SHP77 (cell line): ENCODE data around the gene EPHA5.

Source experiments
- DNase-seq, 2 experiments: peaks; one replicate each; lab custom pipeline; 2025; lab: John Stamatoyannopoulos, UW

The EPHA5 gene

DNA sequence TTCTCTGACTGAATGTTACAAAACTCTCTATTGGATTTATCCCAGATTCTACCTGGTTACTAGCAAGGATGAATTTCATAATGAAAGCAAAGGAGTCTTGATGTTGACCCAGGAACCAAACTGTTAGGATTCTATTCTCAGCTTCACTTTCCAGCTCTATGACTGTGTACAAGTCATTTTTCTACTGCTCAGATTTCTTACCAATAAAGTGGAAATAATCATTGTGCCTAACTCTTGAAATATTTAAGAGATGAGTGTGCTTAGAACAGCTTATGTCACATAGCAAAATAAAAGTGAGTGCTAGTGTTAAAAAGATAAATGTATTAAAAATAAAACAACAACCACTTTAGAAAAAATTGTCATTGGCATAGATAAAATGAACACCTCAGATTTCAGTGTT is 45.6 kb downstream of the EPHA5 start:
- no peak for DNase-seq

GRCh38 chr4:65623506-65623905 is 46.8 kb downstream of the EPHA5 start:
- DNase-seq: no peak

DNA sequence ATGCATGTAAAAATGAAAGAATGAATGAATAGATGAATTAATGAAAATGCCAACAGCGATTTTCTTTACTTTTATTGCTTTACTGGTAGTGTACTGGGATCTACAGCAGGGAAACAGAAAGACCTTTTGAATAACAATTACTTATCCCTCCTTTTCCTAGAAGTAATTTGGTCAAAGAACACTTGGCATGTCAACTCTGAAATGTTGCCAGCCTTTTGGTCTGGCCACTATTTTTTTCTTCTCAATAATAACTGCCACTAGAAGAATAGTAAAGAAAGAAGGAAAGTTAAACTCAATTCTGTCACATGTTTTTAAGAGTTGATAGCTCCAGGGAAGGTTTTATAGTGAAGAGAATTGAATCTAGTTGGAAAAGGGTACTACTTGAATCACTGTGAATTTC is 52.9 kb downstream of the EPHA5 start:
- DNase-seq: no peak

DNA sequence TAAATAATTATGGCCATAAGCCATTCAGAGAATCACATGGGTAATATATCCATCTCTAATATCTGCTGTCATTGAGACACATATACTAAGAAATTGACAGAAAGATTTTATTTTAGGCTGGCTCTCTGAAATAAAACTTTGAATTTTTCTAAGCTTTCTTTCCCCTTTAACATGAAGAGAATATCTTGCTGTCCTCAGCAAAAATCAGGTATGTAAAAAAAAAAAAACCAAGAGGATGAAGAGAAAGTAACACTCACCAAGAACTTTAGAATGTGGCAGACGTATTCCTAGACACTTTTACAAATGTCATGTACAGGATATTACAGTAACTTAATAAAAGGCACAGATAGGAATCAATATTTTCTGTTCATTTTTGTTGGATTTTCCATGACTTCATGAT is 65.8 kb downstream of the EPHA5 start:
- no peak for DNase-seq

DNA sequence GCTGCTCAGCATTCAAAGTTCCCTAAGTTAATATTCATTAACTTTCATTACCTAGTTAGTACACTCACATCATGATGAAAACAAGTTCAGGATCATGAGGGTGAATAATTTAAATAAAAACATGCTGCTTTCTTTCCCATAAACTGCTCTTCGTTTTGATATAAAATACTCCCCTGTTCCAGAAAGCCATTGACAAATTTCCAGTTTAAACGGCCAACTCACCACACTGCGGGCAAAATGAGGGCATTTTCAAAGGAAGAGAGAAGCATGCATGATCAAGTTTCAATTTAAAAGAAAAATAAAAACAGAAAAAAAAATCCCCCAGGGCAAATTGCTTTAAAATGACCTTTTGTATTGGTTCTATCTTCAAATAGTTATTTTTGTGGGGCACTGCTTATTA is 69.6 kb downstream of the EPHA5 start:
- DNase-seq: no peak

GRCh38 chr4:65599340-65599739 is 70.9 kb downstream of the EPHA5 start:
- no peak for DNase-seq

DNA sequence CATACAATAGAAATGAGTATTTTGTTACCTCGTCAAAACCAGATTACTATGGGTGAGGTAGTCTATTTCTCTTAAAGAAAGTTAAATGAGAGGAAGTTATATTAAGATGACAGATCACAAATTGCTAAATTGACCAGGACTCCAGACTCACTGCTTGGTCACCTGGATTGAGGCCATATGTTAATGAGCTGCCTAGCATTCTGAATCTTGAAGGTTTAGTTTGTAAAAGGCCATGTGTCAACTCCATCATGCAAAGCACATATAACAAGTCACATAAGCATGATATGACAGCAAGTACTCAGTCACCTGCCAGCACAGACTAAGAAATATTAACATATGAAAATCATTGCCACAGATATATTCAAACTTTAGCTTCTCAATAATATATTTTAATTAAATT is 72.6 kb downstream of the EPHA5 start:
- no peak for DNase-seq

DNA sequence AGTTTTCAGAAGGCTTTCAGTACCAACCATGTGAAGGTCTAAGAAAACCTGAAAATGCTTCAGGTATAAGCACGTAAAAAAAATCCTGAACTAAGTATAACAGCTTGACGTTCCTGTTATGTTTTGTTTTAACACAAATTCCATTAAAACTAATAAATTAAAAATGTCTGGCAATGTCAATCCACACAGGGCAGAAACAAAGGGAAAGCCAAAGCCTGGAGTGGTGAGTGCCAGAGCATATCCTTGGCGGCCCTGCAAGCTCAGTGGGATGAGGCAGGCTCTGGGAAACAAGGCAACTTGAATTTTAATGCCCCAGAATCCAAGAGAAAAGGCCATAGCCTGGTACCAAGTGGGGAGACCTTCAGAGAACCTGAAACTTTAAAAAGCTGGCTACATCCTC is 78.2 kb downstream of the EPHA5 start:
- DNase-seq: no peak

DNA sequence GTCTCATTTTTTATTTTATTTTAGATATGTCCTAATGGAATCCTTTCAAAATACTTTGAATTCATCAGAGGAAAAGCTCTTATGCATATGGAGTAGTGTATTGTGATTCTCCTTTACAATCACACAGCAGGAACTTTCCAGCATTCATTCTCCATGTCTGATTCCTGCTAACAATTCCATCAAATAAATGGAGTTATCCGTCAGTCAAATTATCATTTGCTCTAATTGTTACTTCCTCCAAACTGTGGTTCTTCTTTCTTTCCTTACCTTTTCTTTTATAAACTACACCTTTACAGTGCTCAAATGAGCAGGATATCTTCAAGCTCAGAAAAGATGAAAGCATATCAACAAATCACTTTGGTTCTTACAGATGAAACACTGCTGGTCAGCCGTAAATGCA is 80.4 kb downstream of the EPHA5 start:
- no peak for DNase-seq

DNA sequence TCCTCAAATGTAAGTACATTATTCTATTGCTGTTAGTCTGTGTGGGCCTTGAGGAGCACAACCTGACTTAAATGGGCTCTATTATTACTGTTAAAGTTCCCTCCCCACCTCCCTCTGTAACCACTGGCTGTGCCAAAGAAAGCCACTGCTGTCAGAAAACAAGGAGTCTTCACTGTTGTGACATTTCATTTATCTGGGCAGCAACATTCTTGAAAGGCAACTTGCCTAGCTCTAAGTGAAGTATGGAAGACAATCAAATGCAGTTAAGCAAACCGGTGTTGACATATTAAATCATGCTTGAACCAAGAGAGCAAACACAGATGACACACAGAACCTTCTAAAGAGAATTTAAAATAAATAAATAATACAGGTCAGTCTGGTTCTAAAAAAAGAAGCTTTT is 81.0 kb downstream of the EPHA5 start:
- peak; percentile 41 to 46 for DNase-seq

DNA sequence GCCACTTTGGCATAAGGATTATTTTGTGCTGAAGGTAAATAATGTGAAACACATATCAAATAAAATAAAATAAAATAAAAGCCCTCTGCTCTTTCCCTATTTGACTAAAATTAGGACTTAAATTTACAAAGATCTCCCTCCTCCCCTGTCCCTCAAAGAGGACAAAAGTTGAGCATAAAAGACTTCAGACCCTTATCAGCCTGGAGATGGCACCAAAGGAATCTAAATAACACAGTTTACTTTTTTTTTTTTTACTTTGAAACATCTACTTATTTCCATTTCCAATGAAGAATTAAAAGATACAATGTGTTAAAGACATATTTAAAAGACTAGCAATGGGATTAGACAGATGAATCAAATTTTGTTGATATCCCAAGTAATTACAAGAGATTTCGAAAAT is 89.7 kb downstream of the EPHA5 start:
- DNase-seq: no peak

- DNase-seq: no peak
Measured at GRCh38 chr4:65566473-65566872, 103.8 kb downstream of the EPHA5 start.

- no peak for DNase-seq
Measured at GRCh38 chr4:65561164-65561563, 109.1 kb downstream of the EPHA5 start.

DNA sequence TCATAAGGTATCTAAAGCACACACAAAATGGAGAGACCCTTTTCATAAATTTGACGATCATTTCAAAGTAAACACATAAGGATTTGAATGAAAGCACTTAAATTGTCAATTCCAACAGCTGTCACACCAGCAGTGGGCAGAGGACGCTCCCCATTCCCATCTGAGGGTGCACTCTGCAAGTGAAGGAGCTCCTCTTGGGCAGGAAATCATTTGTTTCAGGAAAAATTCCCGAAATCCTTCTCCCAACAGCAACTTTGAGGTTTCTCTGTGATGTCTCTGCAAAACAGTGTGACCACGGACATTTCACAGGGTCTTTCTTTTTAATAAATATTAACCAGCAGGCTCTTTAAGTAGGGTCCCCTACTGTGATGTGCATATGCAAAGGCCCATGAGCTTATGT is 111.0 kb downstream of the EPHA5 start:
- peak; percentile 44 for DNase-seq

- no peak for DNase-seq
Measured at GRCh38 chr4:65552057-65552456, 118.2 kb downstream of the EPHA5 start.

DNA sequence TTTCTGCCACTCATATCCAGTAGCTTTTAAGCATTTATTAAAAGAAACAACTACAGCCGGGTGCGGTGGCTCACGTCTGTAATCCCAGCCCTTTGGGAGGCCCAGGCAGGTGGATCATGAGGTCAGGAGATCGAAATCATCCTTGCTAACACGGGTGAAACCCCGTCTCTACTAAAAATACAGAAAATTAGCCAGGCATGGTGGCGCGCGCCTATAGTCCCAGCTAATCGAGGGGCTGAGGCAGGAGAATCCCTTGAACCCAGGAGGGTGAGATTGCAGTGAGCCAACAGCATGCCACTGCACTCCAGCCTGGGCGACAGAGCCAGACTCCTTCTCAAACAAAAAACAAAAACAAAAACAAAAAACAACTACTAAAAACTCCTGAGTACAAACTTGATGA is 119.8 kb downstream of the EPHA5 start:
- no peak for DNase-seq

DNA sequence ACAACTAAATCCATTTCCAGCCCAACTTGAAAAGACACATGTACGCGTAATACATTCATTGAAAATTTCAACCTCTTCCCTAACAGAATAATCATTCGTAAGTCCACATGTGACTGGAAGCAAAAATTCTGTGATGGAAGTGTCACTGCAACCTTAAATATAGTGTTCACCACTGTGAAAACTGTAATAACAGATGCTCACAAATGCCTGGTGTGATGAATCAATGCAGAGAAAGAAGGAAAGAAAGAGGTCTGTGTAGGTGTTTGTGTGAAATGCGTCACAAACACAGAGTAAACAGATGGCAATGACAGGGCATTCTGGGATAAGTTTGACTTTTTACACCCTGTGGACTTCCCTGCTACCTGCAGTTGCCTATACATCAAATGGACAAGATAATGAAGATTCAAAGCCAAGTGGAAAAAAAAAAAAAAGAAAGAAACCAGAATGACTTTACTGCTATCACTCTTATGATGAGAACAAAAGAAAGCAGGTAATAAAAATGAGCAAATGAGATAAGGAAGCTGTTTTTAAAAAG is 123.3 kb downstream of the EPHA5 start:
- peak in 1 of 2 experiments; percentile 48 for DNase-seq

DNA sequence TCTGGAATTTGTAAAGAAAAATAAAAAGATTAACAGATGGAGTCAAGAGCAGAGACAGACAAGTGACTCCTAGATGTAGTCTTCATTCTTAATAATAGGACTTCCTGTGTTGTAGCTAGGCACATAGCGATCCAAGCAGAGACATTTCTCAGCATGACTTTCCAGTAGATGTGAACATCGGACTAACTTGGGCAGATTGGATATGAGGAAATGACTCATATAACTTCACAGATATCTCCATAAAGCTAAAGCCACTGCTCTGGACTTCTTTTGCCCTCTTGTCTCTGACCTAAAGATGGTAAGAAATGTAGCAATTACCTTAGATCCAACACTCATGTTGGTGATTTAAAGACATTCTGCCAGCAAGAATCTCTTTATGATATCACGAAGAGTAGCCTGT is 131.7 kb downstream of the EPHA5 start:
- DNase-seq: no peak

- DNase-seq: peak; percentile 7 to 61
Measured at GRCh38 chr4:65535113-65535512, 135.2 kb downstream of the EPHA5 start.

DNA sequence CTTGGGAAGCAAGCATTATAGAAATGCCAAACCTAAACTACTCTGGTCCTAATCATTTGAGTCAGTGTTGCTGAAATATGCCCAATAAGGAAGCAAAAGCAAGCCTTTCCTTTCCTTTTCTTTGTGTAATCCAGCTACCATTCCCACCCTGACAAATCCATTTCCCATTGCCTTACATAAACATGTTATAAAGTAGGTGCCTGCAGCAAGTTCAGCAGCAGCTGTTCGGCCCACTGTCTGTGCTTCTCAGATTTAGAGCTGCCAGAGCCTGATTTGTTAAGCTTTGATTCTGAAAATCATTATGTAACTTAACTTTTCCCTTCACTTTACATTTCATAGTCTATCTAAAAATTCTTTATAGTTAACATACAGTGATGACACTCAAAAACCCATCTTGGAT is 148.6 kb downstream of the EPHA5 start:
- no peak for DNase-seq

DNA sequence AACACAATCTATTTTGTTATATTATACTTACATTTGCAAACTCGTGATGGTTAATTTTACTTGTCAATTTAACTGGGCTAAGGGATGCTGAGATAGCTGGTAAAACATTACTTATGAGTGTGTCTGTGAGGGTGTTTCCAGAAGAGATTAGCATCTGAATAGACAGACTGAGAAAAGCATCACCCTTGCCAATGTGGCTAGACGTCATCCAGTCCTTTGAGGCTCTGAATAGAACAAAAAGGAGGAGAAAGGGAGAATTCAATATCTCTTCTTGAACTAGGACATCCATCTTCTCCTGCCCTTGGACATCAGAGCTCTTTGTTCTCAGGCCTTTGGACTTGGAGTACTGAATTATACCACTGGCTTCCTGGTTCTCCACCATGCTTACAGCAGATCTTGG is 154.6 kb downstream of the EPHA5 start:
- DNase-seq: no peak

GRCh38 chr4:65510976-65511375 is 159.3 kb downstream of the EPHA5 start:
- no peak for DNase-seq

- no peak for DNase-seq
Measured at GRCh38 chr4:65508168-65508567, 162.1 kb downstream of the EPHA5 start.

GRCh38 chr4:65502131-65502701 is 168.1 kb downstream of the EPHA5 start:
- no peak for DNase-seq

GRCh38 chr4:65498606-65499005 is 171.7 kb downstream of the EPHA5 start:
- DNase-seq: no peak
